Fibroblast of lung (primary cell): ENCODE measurements around the gene ZNF695.

Experiments
- CTCF ChIP-seq, 2 donors: IDR thresholded peaks in 1 of 2; conservative IDR thresholded peaks in 1 of 2; 1 replicate in 1 of 2; 2 replicates in 1 of 2; pipeline ENCODE4 v1.5.1; 2011 to 2012; ENCODE audit warnings: low read length in 2 of 2, control low read depth in 1 of 2, inconsistent platforms in 1 of 2, low read depth in 1 of 2, mild to moderate bottlenecking in 1 of 2
- EZH2 ChIP-seq: IDR thresholded peaks from 2 replicates; pipeline ENCODE4 v1.5.1; 2012; ENCODE audit warnings: low read length, control low read depth, mild to moderate bottlenecking; ENCODE audit errors: missing control alignments

- TF ChIP-seq CTCF (conservative IDR thresholded peaks at IDR 0.05 in 1 of 2, IDR thresholded peaks at IDR 0.05 in 1 of 2; ENCODE audit: low read depth in 1 of 2, low read length in 2 of 2): no peak
- no peak for TF ChIP-seq EZH2
Measured at GRCh38 chr1:246978281-246978680, 29.6 kb downstream of the ZNF695 start.
